ENCODE data around the gene FOXP1.

- no peak for TF ChIP-seq FOXK2 (IDR thresholded peaks at IDR 0.05)
- no peak for TF ChIP-seq FOXM1 (IDR thresholded peaks at IDR 0.05; ENCODE audit: borderline replicate concordance)
- no peak for TF ChIP-seq ELF4 (IDR thresholded peaks at IDR 0.05)
- TF ChIP-seq NFRKB (IDR thresholded peaks at IDR 0.05): no peak
- TF ChIP-seq L3MBTL2 (conservative IDR thresholded peaks at IDR 0.05): no peak
These were observed 117.0 kb downstream of the FOXP1 start for GRCh38 chr3:71466483-71466882.

Measured in HEK293T (cell line).